Subcutaneous adipose tissue (tissue), 4 donors: ENCODE results near the gene UBALD1. TPM values are rescaled to one million over a fixed set of nuclear protein-coding genes. Genes with fewer than 3 reads are reported as not detected.

Experiments
- total RNA-seq, 4 donors: library from RNA; depleted of rRNA; stranded (reverse); fragments of >200 nt; gene quantifications; one replicate each; pipeline ENCODE4 v1.1.0, GENCODE V29; 2016
- TF ChIP-seq, protein P1 (sequence below): fragments of 450-650 bp; IDR thresholded peaks from one replicate; pipeline ENCODE4 v1.5.1; 2016; ENCODE audit warnings: low read depth, mild to moderate bottlenecking, control low read depth, antibody characterized with exemption, moderate library complexity

The UBALD1 gene
- 1 to 10 TPM; 1.7 to 7.0 (median 4.2) TPM for total RNA-seq

- TF ChIP-seq, protein P1, sequence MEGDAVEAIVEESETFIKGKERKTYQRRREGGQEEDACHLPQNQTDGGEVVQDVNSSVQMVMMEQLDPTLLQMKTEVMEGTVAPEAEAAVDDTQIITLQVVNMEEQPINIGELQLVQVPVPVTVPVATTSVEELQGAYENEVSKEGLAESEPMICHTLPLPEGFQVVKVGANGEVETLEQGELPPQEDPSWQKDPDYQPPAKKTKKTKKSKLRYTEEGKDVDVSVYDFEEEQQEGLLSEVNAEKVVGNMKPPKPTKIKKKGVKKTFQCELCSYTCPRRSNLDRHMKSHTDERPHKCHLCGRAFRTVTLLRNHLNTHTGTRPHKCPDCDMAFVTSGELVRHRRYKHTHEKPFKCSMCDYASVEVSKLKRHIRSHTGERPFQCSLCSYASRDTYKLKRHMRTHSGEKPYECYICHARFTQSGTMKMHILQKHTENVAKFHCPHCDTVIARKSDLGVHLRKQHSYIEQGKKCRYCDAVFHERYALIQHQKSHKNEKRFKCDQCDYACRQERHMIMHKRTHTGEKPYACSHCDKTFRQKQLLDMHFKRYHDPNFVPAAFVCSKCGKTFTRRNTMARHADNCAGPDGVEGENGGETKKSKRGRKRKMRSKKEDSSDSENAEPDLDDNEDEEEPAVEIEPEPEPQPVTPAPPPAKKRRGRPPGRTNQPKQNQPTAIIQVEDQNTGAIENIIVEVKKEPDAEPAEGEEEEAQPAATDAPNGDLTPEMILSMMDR: no peak
These were observed at the start of gene UBALD1 for GRCh38 chr16:4614571-4615383. Gene UBALD1 (minus strand): TSS chr16:4614888. CDS start chr16:4614797, 91 bp downstream.

DNA sequence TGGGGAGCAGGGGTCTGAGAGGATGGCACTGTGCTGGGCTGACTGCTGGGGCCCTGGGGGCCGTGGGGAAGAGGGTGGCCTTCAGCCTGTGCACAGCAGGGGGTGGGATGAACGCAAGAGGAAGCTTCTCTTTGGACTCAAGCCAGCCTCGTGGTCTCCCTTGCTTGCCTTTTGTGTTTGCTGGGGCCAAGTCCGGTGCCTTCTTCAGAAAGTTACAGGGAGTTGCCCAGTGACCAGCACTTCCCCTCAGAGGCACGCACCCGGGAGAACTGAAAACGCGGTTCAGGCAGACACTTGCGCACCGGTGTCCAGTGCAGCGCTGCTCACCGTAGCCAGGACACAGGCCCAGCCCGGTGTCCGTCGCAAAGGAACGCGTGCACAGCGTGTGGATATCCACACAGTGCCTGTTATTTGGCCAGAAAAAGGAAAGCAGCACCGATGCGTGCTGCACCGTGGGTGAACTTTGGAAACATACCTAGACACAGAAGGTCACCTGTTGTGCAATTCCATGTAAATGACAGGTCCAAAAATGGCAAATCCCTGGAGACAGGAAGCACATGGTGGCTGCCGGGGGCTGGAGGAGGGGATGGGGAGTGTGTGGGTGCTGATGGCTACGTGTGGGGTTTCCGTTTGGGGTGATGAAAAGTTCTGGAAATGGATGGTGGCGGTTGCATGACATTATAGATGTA is 49.2 kb upstream of the UBALD1 start:
- TF ChIP-seq, protein P1: no peak

GRCh38 chr16:4663465-4663776 is 48.7 kb upstream of the UBALD1 start:
- TF ChIP-seq, protein P1: no peak

DNA sequence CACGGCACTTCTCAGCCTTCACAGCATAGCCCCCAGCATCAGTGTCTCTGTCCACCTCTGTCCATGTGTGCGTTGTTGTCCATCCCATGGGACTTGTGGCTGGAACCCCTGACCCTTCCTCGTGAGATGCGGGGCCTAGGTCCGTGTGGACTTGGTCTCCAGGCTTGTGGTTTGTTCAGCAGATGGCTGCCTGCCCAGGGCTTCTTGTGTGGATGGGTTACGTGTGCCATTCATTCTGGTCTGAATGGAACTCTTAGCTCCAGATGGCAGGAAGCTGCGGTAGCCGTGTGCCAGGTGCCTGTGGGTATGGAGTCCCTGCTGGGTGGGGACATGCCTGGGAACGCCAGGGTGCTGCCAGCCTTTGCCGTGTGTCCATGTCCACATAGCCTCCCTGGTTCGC is 47.0 kb upstream of the UBALD1 start:
- TF ChIP-seq, protein P1: no peak

- TF ChIP-seq, protein P1: no peak
These were observed 45.8 kb upstream of the UBALD1 start for GRCh38 chr16:4660454-4661007.

- TF ChIP-seq, protein P1: no peak
These were observed 45.0 kb upstream of the UBALD1 start for GRCh38 chr16:4659363-4660353.
